Measurements from ENCODE around the gene OTOP2.

OTOP2 gene

DNA sequence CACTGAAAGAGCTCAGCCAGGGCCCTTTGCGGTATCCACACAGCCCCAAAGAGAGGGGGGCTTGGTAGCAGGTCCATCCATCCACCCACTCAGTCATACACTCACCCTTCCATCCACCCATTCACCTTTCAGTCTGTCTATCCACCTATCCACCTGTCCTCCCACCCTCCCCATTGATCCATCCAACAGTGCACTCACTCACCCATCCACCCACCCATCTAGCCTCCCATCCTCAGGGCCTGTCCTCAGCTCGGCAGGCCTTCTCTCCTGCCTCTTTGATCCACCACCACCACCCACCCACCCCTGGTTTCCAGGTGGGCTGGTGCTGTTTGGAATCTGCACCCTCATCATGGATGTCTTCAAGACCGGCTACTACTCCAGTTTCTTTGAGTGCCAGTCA, 1.2 kb downstream of the OTOP2 start:
- DNase-seq, result no peak

DNA sequence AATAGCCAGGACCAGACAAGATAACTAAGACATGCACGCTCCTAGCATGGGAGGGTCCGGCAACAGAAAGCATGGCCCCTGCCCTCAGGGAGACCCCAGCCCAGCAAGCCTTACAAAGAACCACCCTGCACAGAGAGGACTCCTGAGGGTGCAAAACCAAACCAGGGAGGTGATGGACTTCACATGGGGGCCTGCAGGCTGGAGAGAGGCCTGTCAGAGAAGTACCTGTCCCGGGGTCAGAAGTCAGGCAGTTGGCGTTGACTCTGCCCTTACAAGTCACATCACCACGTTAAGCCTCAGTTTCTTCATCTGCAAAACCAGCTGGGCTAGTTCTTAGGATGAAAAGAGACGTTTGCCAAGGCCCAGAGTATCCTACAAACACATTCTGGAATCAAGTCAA, 4.7 kb downstream of the OTOP2 start:
- DNase-seq, result no peak

DNA sequence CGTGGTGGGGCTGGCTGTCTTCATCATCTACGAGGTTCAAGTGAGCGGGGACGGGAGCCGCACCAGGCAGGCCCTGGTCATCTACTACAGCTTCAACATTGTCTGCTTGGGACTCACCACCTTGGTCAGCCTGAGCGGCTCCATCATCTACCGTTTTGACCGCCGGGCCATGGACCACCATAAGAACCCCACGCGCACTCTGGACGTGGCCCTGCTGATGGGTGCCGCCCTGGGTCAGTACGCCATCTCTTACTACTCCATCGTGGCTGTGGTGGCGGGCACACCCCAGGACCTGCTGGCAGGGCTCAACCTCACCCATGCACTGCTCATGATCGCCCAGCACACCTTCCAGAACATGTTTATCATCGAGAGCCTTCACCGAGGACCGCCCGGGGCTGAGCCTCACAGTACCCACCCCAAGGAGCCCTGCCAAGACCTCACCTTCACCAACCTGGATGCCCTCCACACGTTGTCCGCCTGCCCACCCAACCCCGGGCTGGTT, 6.5 kb downstream of the OTOP2 start:
- DNase-seq, result no peak

DNA sequence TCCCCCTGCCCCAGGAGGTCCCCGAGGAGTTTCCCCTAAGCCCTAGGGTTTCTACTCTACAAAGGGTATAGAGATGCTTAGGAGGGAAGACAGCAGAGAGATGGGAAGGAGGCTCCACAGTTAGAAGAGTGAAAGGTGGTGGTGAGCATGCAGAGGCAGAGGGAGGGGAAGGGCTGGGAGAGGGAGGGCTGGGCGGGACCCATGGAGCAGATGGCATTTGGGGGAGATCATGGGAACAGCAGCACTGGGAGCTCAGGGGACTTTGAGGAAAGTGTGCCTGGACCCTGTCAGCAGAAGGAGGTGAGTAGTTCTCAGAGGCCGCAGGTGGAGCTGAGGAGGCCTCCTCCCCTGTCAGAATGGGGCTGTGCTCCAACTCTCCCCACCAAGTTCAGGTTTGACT, 11.0 kb downstream of the OTOP2 start:
- DNase-seq, result no peak

DNA sequence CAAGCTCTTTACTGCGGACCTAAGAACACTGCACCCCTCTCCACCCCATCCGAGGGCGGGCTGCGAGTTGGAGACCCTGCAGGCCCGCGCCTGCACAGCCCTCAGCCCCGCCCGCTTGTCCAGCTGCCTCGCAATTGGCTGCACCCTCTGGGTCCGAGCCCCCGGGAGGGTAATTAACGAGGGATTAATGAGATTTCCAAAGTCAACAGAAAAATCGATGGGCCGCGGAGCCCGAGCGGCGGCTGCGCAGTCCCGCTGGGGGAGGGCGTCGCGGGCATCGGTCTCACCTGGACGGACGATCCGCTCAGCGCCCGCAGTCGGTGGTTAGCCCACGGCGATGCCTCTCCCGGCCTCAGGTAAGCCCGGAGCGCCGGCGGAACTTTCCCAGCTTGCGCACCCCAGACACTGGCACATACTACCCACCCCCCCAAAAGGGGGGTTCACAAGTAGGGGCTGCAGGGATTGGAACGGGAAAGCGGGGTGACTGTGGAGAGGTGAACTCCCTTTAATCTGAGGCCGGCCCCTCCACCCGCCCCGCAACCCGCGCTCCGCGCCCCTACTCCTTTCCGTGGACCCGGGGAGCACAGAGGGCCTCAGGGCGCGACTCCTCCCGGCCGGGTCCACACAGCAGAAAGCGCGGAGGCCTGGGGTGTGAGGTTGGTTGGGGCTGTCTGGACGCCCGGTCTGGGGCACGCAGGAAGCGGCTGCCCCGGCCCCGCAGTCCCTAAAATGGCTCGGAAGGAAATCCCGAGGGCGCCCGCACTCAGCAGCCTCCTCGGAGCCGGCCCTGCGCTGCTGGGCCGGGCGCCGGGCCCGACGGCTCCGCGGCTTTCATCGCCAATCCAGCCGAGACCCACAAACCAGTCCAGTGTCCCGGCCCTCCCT, 11.8 kb downstream of the OTOP2 start, which contains the start of gene OTOP3:
Gene OTOP3 (plus strand): TSS at position 314 of the 885 bp plus-strand sequence. CDS start 24 bp downstream, at position 338.
- no peak for DNase-seq

DNA sequence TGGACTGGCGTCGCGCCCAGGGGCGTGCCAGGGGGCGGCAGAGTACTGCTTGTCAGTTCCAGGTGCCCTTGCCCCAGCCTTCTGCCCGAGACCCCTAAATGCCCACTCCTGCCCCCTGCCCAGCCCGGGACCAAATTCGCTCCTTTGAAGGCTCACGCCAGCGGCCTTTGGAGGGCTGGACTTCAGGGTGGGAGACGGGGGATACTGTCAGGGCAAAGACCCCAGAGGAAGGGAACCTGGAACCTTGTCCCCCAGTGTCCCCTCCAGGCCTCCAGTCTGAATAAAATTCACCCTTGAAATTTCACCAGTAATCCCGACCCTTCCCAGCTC, 12.4 kb downstream of the OTOP2 start:
- no peak for DNase-seq

DNA sequence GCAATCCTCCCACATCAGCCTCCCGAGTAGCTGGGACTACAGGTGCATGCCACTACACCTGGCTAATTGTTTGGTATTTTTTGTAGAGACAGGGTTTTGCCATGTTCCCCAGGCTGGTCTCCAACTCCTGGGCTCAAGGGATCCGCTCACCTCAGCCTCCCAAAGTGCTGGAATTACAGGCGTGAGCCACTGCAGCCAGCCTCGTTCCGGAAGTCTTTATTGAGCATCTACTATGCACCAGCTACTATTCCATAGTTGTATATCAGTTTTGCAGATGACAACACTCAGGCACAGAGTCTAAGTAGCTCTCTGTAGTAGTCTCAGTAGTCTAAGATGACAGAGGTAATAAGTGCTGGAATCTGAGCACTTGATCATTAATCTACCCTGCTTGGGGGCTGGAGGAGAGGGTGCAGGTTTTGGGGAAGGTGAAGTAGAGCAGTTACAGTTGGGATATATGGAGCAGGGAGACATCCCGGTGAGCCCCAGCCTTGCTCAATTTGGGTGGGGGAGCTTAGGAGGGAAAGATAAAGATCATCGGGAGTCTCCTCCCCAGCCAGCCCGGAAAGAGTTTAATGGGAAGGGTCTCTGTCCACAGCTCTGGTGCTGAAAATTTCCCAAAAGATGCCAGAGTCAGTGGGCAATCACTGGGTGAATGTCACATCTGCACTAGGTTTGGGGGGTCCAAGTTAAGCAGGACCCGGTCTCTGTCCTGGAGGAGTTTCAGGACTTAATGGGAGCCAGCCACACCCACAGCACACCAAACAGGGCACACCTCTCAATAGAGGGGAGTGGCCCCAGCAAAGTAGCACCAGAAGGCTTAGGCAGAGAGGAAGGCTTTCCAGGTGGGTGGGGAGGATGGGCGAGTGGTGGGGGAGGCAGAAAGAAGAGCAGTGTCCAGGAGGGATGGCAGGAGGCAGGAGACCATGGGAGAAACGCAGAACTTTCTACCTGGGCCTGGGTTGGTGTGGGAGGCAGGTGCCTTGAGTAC, 13.3 kb downstream of the OTOP2 start:
- DNase-seq, result no peak

DNA sequence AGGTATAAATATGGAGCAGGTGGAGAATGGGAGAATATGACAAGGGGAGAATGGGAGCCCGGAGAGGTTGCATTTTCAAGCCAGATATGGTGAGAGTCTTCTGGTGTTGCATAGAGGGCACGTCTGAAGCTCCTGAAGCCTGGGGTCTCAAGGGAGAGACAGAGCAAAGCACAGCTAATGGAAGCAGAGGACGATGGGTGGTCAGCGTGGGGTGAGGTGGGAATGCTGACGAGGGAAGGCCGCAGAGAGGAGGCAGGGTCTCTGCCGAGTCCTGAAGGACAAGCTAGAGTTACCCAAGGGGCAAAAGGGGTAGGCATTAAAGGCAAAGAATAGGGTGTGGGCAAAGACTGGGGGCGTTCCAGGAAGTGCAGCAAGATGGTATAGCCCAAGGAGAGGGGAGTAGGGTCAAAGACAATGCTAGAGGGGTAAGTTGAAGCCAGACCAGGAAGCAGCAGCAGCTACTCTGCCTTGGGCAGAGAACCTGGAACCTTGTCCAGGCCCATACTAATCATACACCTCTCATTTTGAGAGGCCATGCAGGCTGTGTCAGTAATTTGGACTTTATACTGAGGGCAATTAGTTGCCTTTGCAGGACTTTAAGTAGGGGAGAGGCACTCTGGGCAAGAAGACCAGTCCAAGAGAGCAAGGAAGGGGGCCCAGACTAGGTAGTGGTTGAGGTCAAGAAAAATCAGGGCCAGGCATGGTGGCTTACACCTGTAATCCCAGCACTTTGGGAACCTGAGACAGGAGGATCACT, 14.3 kb downstream of the OTOP2 start:
- DNase-seq, result no peak

DNA sequence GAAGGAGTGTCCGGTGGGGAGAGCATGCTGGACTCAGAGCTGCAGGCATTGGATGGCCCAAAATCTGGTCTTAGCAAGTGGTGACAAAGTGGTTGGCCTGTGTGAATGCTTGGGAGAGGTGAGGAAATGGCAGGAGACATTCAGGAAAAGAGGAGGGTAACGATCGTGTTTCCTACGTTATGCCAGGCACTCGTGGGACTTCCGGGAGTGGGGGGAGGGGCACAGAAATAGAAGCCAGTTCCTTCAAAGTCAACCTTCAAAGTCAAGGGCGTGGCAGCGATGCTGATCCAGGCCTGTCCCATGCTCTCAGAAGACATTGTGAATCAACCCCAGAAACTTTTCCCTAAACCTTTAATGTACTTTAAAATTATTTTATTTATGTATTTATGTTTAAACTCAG, 15.5 kb downstream of the OTOP2 start:
- no peak for DNase-seq

DNA sequence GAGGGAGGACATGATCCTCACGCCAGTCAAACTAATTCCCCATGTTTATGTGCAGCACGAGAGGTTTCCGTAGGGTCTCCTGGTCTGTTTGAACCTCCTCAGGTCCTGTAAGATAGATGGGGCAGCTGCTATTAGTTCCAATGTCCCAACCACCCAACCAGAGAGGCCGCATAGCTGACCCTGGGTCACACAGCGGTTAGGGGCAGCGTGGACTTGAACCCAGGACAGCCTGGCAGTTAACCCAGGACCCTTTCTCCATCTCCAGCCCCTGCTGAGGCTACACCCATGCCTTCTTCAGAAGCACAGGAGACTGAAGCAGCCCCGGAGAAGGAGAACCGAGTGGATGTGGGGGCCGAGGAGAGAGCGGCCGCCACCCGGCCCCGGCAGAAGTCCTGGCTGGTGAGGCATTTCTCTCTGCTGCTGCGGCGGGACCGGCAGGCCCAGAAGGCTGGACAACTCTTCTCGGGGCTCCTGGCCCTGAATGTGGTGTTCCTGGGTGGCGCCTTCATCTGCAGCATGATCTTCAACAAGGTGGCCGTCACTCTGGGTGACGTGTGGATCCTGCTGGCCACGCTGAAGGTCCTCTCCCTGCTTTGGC, 17.2 kb downstream of the OTOP2 start:
- no peak for DNase-seq

DNA sequence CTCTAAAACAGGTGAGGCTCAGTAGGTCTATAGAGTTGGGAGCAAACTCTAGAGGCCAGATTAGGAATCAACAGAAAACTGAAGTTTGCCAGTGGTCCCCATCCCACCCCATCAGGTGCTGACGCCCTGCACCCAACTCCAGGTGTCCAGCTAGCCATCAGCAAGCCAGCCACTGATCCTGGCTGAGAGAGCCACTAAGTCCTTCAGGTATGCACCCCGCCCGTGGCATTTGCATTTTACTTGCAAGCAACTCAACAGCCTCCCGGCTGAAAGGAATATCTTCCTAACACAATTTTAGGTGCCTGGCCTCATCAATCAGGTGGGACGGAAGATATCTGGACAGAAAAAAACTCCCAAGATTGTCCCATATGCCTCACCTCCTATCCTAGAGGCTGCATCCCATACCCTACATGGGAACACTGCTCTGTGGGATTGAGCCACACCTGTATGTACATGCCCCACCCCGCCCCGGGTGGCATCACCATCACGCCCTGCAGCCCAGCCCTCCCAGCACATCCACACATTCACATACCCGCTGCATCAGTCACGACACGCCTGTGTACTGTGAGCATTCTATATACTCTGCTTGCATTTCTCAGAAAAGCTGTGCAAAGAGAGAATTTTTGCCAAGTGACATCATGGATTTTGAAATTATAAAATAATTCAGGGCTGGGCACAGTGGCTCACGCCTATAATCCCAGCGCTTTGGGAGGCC, 19.9 kb downstream of the OTOP2 start:
- no peak for DNase-seq

DNA sequence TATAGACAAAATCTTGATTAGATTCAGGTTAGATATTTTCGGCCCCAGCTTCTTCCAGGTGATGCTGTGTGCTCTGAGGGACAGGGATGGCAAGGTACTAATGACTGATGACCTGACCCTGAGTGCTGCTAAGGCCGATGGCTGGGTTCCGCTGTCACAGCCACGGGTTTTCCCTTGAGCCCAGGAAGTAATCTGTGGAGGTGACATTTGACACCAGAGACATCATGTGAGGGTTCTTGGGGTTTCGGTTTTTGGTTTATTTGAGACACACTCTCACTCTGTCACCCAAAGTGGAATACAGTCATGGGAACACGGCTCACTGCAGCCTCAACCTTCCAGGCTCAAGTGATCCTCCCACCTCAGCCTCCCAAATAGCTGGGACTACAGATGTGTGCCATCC, 21.5 kb downstream of the OTOP2 start:
- DNase-seq, result no peak

DNA sequence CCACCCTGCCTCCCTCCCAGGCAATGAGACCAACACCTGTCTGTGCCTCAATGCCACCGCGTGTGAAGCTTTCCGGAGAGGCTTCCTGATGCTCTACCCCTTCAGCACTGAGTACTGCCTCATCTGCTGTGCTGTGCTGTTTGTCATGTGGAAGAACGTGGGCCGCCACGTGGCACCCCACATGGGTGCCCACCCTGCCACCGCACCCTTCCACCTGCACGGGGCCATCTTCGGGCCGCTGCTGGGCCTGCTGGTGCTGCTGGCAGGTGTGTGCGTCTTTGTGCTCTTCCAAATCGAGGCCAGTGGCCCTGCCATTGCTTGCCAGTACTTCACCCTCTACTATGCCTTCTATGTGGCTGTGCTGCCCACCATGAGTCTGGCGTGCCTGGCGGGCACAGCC, 22.6 kb downstream of the OTOP2 start:
- no peak for DNase-seq

DNA sequence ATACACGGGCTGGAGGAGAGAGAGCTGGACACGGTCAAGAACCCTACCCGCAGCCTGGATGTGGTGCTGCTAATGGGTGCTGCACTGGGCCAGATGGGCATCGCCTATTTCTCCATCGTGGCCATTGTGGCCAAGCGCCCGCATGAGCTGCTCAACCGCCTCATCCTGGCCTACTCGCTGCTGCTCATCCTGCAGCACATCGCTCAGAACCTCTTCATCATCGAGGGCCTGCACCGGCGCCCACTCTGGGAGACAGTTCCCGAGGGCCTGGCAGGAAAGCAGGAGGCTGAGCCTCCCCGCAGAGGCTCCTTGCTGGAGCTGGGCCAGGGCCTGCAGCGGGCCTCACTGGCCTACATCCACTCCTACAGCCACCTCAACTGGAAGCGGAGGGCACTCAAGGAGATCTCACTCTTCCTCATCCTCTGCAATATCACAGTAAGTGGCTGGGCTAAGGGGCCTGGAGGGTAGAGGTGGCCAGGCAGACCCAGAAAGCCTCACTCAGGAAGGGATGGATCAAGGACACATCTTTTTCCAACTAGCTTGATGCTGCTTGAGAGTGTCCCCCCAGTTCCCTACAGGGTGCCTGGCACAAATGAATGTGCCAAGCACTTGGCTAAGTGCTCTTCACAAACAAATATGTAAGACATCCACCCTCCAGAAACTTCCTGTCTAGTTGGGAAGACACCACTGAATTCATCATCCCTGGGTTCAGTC, 23.1 kb downstream of the OTOP2 start:
- no peak for DNase-seq

DNA sequence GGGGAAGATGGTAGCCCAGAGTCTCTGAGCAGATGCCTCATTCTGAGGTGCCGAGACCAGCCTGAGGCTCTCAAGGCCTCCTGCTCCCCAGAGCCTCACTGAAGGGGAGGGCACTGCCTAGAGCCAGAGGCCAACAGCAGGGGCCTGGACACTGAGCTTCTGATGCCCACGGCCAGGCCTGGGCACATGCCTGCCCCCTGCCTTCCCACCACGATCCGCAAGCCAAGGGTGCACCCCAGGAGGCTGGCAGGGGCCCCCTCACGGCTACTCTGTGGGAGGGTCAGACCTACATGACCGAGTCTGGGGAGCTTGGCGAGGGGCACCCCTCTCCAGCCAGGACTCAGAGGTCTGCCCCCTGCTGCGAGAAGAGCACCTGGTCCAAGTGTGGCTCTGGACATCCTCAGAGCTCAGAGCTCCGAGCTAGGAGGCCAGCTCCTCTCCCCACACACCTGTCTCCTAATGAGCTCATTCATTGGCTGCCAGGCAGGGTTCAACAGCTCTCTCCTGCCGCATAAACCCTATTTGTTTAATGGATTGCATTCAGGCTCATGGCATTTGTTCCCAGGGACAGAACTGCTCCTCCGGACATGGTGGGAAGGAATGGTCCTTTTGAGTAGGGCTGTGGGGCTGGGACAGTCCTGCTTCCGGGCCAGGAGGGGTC, 25.5 kb downstream of the OTOP2 start:
- DNase-seq, result no peak

DNA sequence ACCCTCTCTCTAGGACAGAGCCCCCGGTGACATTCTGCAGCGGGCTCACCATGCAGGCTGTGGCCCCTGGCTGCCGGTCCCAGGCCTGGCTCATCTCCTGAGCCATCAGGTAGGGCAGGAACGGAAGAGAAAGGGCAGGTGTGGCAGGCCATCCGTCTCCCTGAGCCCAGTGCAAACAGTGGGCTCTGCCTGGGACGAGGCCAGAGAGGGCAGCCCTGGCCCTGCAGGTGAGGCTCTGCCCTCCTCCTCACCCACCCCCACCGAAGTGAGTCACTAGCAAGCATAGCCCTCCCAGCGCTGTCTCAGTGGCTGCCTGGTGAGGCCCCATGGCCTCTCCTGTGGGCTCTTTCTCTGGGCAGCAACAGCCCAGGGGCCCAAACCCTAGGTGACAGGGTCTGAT, 26.1 kb downstream of the OTOP2 start:
- no peak for DNase-seq

DNA sequence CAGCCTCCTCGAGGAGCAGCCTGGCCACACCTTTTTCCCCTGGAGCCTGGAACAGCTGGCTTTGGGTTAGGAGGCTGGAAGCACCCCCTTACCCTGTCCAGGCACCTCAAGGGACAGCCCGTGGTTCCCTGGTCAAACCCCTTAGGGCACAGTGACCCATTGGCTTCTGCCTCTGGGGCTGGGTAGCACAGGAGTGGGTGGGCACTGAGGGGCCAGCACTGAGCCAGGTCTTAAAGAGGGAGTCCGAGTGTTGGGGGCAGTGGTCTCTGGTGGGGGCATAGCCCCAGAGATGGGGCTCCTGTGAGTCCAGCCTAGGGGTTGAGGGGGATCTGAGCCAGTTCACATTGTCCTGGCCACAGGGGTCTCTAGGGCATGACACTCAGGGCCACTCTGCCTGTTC, 27.0 kb downstream of the OTOP2 start:
- no peak for DNase-seq

DNA sequence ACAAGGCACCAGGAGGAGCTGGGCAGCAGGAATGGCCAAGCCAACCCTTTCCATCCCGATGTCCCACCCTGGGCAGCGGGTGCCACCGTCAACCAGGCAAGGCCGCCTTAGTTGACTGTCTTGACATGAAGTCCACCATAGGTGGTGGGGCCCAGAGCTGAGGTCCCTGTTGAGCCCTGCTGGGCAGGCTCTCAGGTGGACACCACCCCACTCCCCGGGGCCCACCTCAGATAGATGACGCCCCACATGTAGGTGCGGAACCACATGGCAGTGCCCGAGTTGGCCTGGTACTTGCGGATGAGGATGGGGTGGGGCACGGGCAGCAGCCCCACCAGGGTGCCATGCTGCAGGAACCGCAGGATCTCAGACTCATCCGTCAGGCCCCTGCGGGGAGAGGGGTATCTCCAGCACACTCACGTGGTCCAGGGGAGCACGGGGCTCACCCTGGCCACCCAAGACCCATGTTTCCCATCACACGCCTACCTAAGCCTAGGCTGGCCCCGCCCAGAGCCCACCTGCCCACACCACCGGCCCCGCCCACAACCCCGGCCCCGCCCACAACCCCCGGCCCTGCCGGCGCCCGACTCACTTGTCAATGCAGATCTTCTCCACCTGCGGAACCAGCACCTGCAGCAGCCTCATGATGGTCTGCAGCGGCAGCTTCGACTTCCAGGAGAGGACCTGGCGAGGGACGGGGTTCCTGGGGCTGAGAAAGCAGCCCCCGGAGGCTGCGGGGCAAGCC, 27.8 kb downstream of the OTOP2 start:
- DNase-seq, result no peak

DNA sequence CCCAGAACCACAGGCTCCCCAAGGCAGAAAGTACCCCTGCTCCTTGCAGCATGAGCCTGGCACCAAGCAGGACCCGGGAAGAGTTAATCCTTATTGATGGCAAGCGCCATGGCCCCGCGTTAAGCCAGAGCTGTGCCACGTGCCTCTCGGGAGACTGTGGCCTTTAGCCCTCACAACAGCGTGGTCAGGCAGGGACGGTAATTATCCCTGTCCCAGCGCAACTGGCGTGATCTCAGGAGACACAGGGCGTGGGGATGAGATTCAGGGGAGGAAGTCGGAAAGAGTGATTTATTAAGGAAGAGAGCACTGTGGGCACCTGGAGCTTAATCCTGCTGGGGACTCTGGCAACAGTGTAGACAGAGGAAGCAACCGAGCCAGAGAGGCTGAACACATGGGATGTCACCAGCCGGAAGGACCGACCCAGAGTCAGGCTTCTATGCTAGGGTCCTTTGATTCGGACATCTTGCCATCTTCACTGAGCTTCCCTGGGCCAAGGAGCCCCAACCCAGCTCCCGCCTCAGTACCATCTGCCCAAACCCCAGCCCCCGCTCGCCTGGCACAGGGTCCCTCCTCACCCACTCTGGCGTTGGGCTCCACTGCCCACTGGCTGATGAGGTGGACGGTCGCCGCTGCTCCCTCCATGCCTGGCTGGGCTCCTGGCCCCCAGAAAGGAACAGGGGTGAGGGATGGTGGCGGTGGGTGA, 28.5 kb downstream of the OTOP2 start:
- no peak for DNase-seq

All from T-helper 9 cell (primary cell).